ENCODE measurements around the gene RPS16. TPM values are rescaled to one million over a fixed set of nuclear protein-coding genes. Genes with fewer than 3 reads are reported as not detected.

Gene RPS16
- total and polyA plus RNA-seq, 9 of the 15 experiments (the other 6 are each of a cell fraction or from before 2014, with no cell fraction given): 82.6 to 3,671 (median 2,204) TPM

DNA sequence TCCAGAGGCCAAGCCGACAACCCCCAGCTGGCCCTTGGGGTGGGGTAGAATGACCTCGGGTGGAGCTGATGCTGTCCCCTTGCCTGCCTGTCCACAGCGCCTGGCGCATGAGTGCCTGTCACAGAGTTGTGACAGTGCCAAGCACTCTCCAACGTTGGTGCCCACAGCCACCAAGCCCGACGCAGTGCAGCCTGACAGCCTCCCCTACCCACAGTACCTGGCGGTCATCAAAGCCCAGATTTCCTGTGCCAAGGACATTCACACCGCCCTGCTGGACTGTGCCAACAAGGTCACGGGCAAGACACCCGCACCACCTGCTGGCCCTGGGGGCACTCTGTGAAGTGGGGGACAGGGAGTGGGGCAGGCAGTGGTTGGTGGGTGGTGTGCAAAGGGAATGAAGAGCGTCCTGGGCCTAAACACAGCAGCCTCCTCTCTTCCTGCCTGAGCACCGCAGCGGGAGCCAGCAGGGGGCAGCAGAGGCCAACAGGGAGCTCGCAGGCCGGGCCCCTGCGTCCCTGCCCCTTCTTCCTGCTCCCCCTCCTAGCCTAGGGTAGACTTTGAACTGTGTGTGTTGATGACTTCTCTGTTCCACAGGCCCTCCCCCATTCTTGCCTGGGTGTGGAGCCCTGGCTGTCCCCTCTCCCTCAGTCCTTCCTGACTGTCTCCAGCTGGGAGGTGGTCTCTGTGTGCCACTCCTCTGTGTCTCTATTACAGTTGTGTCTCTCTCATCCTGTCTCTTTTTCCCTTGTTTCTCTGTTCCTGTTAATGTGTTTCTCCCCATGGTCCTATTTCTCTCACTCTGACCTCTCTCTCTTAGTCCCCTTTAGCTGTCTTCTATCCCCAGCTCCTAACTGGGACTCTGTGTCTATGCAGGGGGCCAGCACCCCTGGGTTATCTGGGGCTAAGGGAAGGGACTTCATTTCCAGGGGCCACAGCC lies 38.1 kb downstream of the RPS16 start (continued):
- TF ChIP-seq ZFP36 (IDR thresholded peaks at IDR 0.05; ENCODE audit: low read depth, low read length, partially characterized antibody) (peak; percentile 85), NFE2 (IDR thresholded peaks at IDR 0.05; ENCODE audit: low read depth) (0 out of 2 replicates have a peak, but pooled peaks have one; percentile 10), KLF16 (IDR thresholded peaks at IDR 0.05) (no peak), SAP30 (IDR thresholded peaks at IDR 0.05; ENCODE audit: borderline replicate concordance, insufficient read depth, low read depth, low read length, poor library complexity, severe bottlenecking) (no peak), CCNT2 (IDR thresholded peaks at IDR 0.05; ENCODE audit: borderline replicate concordance, extremely low read depth, insufficient read length, low read depth, low read length) (no peak), PRDM10 (IDR thresholded peaks at IDR 0.05; ENCODE audit: partially characterized antibody) (peak; percentile 22), THRB (CRISPR knock-in tag; conservative IDR thresholded peaks at IDR 0.05) (0 out of 2 replicates have a peak, but pooled peaks have one; percentile 4), CXXC5 (CRISPR knock-in tag; IDR thresholded peaks at IDR 0.05) (peak; percentile 65), GATAD2A (IDR thresholded peaks at IDR 0.05) (0 out of 2 replicates have a peak, but pooled peaks have one; percentile 17), VEZF1 (CRISPR knock-in tag; IDR thresholded peaks at IDR 0.05) (peak; percentile 86), TBP (optimal IDR thresholded peaks at IDR 0.05; ENCODE audit: low read depth, low read length) (peak; percentile 21), POLR2AphosphoS5 (IDR thresholded peaks at IDR 0.05; ENCODE audit: control insufficient read depth, insufficient read depth, low read depth, low read length) (peak; percentile 46; the same call in 1 of the 2 replicates)
- TF ChIP-seq, protein P1, sequence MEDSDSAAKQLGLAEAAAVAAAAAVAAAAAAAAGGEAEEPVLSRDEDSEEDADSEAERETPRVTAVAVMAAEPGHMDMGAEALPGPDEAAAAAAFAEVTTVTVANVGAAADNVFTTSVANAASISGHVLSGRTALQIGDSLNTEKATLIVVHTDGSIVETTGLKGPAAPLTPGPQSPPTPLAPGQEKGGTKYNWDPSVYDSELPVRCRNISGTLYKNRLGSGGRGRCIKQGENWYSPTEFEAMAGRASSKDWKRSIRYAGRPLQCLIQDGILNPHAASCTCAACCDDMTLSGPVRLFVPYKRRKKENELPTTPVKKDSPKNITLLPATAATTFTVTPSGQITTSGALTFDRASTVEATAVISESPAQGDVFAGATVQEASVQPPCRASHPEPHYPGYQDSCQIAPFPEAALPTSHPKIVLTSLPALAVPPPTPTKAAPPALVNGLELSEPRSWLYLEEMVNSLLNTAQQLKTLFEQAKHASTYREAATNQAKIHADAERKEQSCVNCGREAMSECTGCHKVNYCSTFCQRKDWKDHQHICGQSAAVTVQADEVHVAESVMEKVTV (CRISPR knock-in tag; IDR thresholded peaks at IDR 0.05): peak; percentile 92
- TF ChIP-seq, protein P2, sequence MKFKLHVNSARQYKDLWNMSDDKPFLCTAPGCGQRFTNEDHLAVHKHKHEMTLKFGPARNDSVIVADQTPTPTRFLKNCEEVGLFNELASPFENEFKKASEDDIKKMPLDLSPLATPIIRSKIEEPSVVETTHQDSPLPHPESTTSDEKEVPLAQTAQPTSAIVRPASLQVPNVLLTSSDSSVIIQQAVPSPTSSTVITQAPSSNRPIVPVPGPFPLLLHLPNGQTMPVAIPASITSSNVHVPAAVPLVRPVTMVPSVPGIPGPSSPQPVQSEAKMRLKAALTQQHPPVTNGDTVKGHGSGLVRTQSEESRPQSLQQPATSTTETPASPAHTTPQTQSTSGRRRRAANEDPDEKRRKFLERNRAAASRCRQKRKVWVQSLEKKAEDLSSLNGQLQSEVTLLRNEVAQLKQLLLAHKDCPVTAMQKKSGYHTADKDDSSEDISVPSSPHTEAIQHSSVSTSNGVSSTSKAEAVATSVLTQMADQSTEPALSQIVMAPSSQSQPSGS (CRISPR knock-in tag; IDR thresholded peaks at IDR 0.05): no peak

Data from K562 (cell line).